Endothelial cell of umbilical vein (primary cell): ENCODE data around the gene USP37. TPM values are rescaled to one million over a fixed set of nuclear protein-coding genes. Genes with fewer than 3 reads are reported as not detected.

Experiments used
- BruUV-seq: library from RNA; stranded (reverse); fragments of 400-500 nt; replicated peaks from 2 replicates; lab custom pipeline; 2021; lab: Mats Ljungman, UMichigan
- CTCF ChIA-PET: fragments of 300-600, 350-600 bp; sonication (Branson Sonifier 250); formaldehyde crosslinking; loops from one replicate; lab custom pipeline; 2021; ENCODE audit warnings: antibody characterized with exemption, inconsistent platforms; lab: Charles Lee
- POLR2A ChIA-PET: fragments of 300-600, 350-600 bp; sonication (Branson Sonifier 250); formaldehyde crosslinking; loops from one replicate; lab custom pipeline; 2021; ENCODE audit warnings: antibody characterized with exemption, inconsistent platforms; lab: Charles Lee
- DNase-seq: peaks from one replicate; pipeline ENCODE4 v3.0.0-alpha.2; 2011; ENCODE audit warnings: low read depth, low spot score
- FAIRE-seq: peaks from 2 replicates; lab custom pipeline; 2011; peaks lifted over from hg19 to GRCh38; lab: Jason Lieb, UNC
- H2AFZ ChIP-seq: 2 replicates; pipeline ENCODE4 v1.6.0; 2012; ENCODE audit warnings: low read depth, low read length, control low read depth, inconsistent platforms
- H3K27ac ChIP-seq: 2 replicates; pipeline ENCODE4 v1.5.1; 2011; ENCODE audit warnings: low read depth, mild to moderate bottlenecking, control low read depth, low read length, moderate library complexity; ENCODE audit not compliant: insufficient read depth
- H3K27me3 ChIP-seq, 2 experiments: 2 replicates each; pipeline versions ENCODE4 v1.6.0 to v1.6.1; 2011; ENCODE audit warnings: low read length in 2 of 2, mixed read lengths in 1 of 2; ENCODE audit not compliant: control insufficient read depth in 2 of 2, insufficient read depth in 2 of 2
- H3K36me3 ChIP-seq, 2 experiments: 2 replicates in 1 of 2; 3 replicates in 1 of 2; pipeline ENCODE4 v1.5.1; 2011; ENCODE audit warnings: low read length in 2 of 2, mild to moderate bottlenecking in 1 of 2, moderate library complexity in 1 of 2; ENCODE audit not compliant: control insufficient read depth in 2 of 2, insufficient read depth in 2 of 2; ENCODE audit errors: extremely low read depth in 1 of 2
- H3K4me1 ChIP-seq: 3 replicates; pipeline ENCODE4 v1.5.1; 2011; ENCODE audit warnings: mild to moderate bottlenecking, low read length; ENCODE audit not compliant: control insufficient read depth, insufficient read depth; ENCODE audit errors: extremely low read depth
- H3K4me2 ChIP-seq: 2 replicates; pipeline ENCODE4 v1.6.1; 2011; ENCODE audit warnings: low read length, control low read depth, mixed read lengths; ENCODE audit not compliant: insufficient read depth
- H3K4me3 ChIP-seq, 3 experiments: fragments of 200-600 bp in 1 of 3; sonication (generic), shearing (Covaris generic) in 1 of 3; replicated peaks in 1 of 3; 2 replicates each; pipeline ENCODE4 v1.5.1; 2011 to 2016; ENCODE audit warnings: control low read depth in 3 of 3, low read length in 3 of 3, mild to moderate bottlenecking in 2 of 3, inconsistent platforms in 1 of 3, low read depth in 1 of 3, moderate library complexity in 1 of 3; ENCODE audit not compliant: insufficient read depth in 1 of 3
- H3K79me2 ChIP-seq: 2 replicates; pipeline ENCODE4 v1.6.0; 2012; ENCODE audit warnings: low read length, inconsistent platforms; ENCODE audit not compliant: control insufficient read depth, insufficient read depth
- H3K9ac ChIP-seq: replicated peaks from 2 replicates; pipeline ENCODE3; 2011; ENCODE audit warnings: low read length, control low read depth; ENCODE audit not compliant: insufficient read depth; ENCODE audit errors: extremely low read depth
- H3K9me1 ChIP-seq: replicated peaks from 3 replicates; pipeline ENCODE4 v1.6.0; 2011; ENCODE audit warnings: mild to moderate bottlenecking, low read length; ENCODE audit not compliant: control insufficient read depth, insufficient read depth; ENCODE audit errors: extremely low read depth
- H3K9me3 ChIP-seq: replicated peaks from 2 replicates; pipeline ENCODE4 v1.5.1; 2012; ENCODE audit warnings: low read length, inconsistent platforms; ENCODE audit not compliant: control insufficient read depth, insufficient read depth
- H4K20me1 ChIP-seq: replicated peaks from 2 replicates; pipeline ENCODE3; 2011; ENCODE audit warnings: mild to moderate bottlenecking, low read length; ENCODE audit not compliant: control insufficient read depth, insufficient read depth; ENCODE audit errors: extremely low read depth
- EZH2 ChIP-seq: IDR thresholded peaks from 2 replicates; pipeline ENCODE4 v1.6.1; 2012; ENCODE audit warnings: borderline replicate concordance, low read depth, mild to moderate bottlenecking, moderate library complexity, low read length, inconsistent platforms; ENCODE audit not compliant: severe bottlenecking
- FOS ChIP-seq: IDR thresholded peaks from 2 replicates; pipeline ENCODE4 v1.6.1; 2011; ENCODE audit warnings: mild to moderate bottlenecking, low read length, moderate library complexity, borderline replicate concordance; ENCODE audit not compliant: insufficient read depth
- GATA2 ChIP-seq: IDR thresholded peaks from 2 replicates; pipeline ENCODE4 v1.7.0; 2011; ENCODE audit warnings: low read depth, mild to moderate bottlenecking, moderate library complexity, mixed read lengths, low read length; ENCODE audit not compliant: insufficient read length, insufficient read depth
- JUN ChIP-seq: IDR thresholded peaks from 2 replicates; pipeline ENCODE4 v1.6.1; 2011; ENCODE audit warnings: borderline replicate concordance, low read depth; ENCODE audit not compliant: insufficient read length, insufficient read depth
- MYC ChIP-seq: IDR thresholded peaks from one replicate; pipeline ENCODE4 v1.6.1; 2011; ENCODE audit warnings: mild to moderate bottlenecking, low read depth, low read length
- POLR2A ChIP-seq: IDR thresholded peaks from 2 replicates; pipeline ENCODE4 v1.6.1; 2012; ENCODE audit warnings: low read depth, mild to moderate bottlenecking, control low read depth, low read length
- POLR2AphosphoS5 ChIP-seq: IDR thresholded peaks from 2 replicates; pipeline ENCODE4 v1.6.1; 2012; ENCODE audit warnings: low read depth, mild to moderate bottlenecking, control low read depth, low read length, moderate library complexity; ENCODE audit not compliant: insufficient read depth
- dilution Hi-C: fragments of 300-500 bp; cut with MboI; formaldehyde crosslinking; loops from one replicate; pipeline ENCODE4 v1.15.0; 2019; ENCODE audit warnings: low sequenced_read_pairs; ENCODE audit not compliant: extremely low pct_ligation_motif_present
- intact Hi-C: fragments of 100-400 bp; cut with micrococcal nuclease; formaldehyde crosslinking; loops from one replicate; pipeline ENCODE4 v1.10.0; 2022
- polyA plus RNA-seq, 4 experiments: library from polyadenylated mRNA; depleted of rRNA in 3 of 4; stranded (reverse) in 3 of 4; unstranded in 1 of 4; fragments of >200 nt; gene quantifications; 2 replicates each; pipeline versions ENCODE4 v1.2.1 to v1.2.3, GENCODE V29; 2011 to 2012; ENCODE audit warnings: missing spikeins in 1 of 4
- total RNA-seq: library from RNA; stranded (reverse); gene quantifications from 2 replicates; pipeline ENCODE4 v1.2.3, GENCODE V29; 2021
- TF ChIP-seq, protein P1 (sequence below), 2 donors: IDR thresholded peaks; 1 replicate in 1 of 2; 2 replicates in 1 of 2; pipeline ENCODE4 v1.5.1; 2011; ENCODE audit warnings: low read length in 2 of 2, mild to moderate bottlenecking in 2 of 2, moderate library complexity in 2 of 2, control low read depth in 1 of 2, inconsistent platforms in 1 of 2, low read depth in 1 of 2; ENCODE audit not compliant: insufficient read depth in 1 of 2; ENCODE audit errors: extremely low read depth in 1 of 2
- TF ChIP-seq, protein P2 (sequence below): IDR thresholded peaks from 2 replicates; pipeline ENCODE4 v1.6.1; 2011; ENCODE audit not compliant: insufficient read depth, insufficient read length

Gene USP37
- total and polyA plus RNA-seq, 2 donors (not counting 3 experiments of a cell fraction or from before 2014, with no cell fraction given), result 1.9 to 14.4 TPM

DNA sequence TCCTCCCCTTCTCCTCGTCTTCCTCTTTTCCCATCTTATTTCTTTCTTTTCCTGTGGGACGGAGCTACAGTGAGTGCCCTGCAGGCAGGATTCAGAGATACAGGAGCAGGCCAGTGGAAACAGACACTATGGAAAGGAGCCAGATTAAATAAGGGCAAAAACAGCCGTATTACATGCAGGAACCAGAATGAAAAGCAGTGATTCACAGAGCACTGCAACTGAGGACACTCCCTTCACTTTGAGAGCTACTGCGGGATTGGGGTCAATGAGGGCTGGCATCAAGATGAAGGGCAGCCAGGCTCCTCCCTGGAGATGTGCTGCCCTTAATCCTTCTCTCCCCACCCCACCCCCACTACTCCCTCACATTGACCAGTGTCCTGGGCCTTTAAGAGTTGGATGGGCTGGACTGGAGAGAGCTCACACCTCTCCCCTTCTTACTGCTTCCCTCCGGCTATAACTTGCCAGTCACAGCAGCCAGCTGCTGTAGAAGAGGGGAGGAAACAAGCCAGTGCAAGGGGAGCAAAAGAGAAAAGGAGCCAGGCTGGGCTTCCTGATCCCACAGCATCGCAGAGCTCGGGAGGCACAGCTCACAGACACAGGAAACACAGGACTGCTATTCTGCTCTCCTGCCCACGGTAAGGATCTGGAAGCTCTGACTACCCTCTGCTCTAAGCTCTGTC, 39.4 kb upstream of the USP37 start, which contains the start of gene PLCD4:
Gene PLCD4, plus strand, starts transcription at position 464 of the 680 bp plus-strand sequence. CDS start 7,841 bp downstream, outside the sequence.
- dilution Hi-C loops, result no loop called here
- peak; percentile 60 for FAIRE-seq
- H3K9me1 ChIP-seq, result no peaks in the 10 kb centered on the region
- ChIA-PET POLR2A (interaction anchor here (0.6 to 1.3 kb wide), 4 partner anchors 19 to 52 kb away, joined by 3 to 5 read pairs (median 4); partner anchors contain the start of genes BCS1L and ZNF142), CTCF (interaction anchor here (0.7 to 3.2 kb wide), 14 partner anchors 9 to 240 kb away, joined by 3 to 21 read pairs (median 5); partner anchors contain the start of genes BCS1L, TTLL4 and ZNF142)
- peak; percentile 79 for DNase-seq
- H3K4me3 ChIP-seq, result no peak within 1 kb of the TSS
- H3K27ac ChIP-seq, result no peak within 1 kb of the TSS
- H3K27me3 ChIP-seq, result peaks cover 0 to 2% of the 10 kb centered on the region in 2 experiments
- H3K9ac ChIP-seq, result no peak within 1 kb of the TSS
- BruUV-seq, result no TSS peak
- no peaks in the 10 kb centered on the region for H3K9me3 ChIP-seq
- intact Hi-C loops, result no loop called here
- H3K4me2 ChIP-seq, result peak within 1 kb of the TSS; percentile 41
- peak within 1 kb of the TSS; percentile 88 for H2AFZ ChIP-seq
- H4K20me1 ChIP-seq, result no peaks in the 10 kb centered on the region
- H3K79me2 ChIP-seq, result no peaks in the 10 kb centered on the region
- peaks cover 10% of the 10 kb centered on the region for H3K4me1 ChIP-seq
- TF ChIP-seq POLR2AphosphoS5 (peak; percentile 28), POLR2A (peak; percentile 41), MYC (no peak), JUN (no peak)
- no peaks in the 10 kb centered on the region for H3K36me3 ChIP-seq

DNA sequence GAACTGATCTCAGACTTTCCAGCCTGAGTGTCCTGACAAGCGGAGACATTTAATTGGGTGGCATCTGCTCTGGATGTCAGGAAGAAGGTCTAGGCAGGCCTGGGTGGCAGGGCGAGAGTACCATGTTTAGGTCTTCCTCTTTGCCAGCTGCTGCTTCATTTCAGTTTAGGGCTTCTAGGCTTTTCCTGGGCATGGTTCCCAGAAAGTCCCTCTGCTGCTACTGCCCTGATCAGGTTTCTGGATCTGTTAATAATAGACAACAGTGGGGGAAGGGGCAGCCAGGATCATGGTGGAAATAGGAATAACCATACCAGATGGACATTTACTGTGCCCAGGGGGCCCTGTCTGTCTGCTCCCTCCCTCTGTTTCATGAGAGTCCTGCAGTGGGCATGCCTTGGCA, 37.3 kb upstream of the USP37 start:
- dilution Hi-C loops, result no loop called here
- POLR2A ChIA-PET, result no interaction called here
- no TSS peak for BruUV-seq
- no peaks in the 10 kb centered on the region for H3K9me3 ChIP-seq
- no peaks in the 10 kb centered on the region for H3K36me3 ChIP-seq
- peaks cover 10% of the 10 kb centered on the region for H3K4me1 ChIP-seq
- H3K27ac ChIP-seq, result no peak overlapping the region
- H2AFZ ChIP-seq, result no peak overlapping the region
- no peaks in the 10 kb centered on the region for H3K79me2 ChIP-seq
- intact Hi-C loops, result no loop called here
- CTCF ChIA-PET, result no interaction called here
- H4K20me1 ChIP-seq, result no peaks in the 10 kb centered on the region
- no peaks in the 10 kb centered on the region for H3K27me3 ChIP-seq
- FAIRE-seq, result no peak
- DNase-seq, result peak; percentile 26
- no peak overlapping the region for H3K4me3 ChIP-seq
- no peaks in the 10 kb centered on the region for H3K9me1 ChIP-seq
- no peak overlapping the region for H3K4me2 ChIP-seq
- TF ChIP-seq, protein P1, sequence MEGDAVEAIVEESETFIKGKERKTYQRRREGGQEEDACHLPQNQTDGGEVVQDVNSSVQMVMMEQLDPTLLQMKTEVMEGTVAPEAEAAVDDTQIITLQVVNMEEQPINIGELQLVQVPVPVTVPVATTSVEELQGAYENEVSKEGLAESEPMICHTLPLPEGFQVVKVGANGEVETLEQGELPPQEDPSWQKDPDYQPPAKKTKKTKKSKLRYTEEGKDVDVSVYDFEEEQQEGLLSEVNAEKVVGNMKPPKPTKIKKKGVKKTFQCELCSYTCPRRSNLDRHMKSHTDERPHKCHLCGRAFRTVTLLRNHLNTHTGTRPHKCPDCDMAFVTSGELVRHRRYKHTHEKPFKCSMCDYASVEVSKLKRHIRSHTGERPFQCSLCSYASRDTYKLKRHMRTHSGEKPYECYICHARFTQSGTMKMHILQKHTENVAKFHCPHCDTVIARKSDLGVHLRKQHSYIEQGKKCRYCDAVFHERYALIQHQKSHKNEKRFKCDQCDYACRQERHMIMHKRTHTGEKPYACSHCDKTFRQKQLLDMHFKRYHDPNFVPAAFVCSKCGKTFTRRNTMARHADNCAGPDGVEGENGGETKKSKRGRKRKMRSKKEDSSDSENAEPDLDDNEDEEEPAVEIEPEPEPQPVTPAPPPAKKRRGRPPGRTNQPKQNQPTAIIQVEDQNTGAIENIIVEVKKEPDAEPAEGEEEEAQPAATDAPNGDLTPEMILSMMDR (IDR thresholded peaks at IDR 0.05; ENCODE audit: extremely low read depth in 1 of 2, insufficient read depth in 1 of 2, low read depth in 1 of 2, low read length in 2 of 2), result no peak
- TF ChIP-seq FOS, result no peak
- TF ChIP-seq GATA2, result no peak
- TF ChIP-seq MYC, result no peak
- TF ChIP-seq POLR2AphosphoS5, result no peak
- TF ChIP-seq JUN, result no peak
- no peak for TF ChIP-seq EZH2
- TF ChIP-seq POLR2A, result no peak
- TF ChIP-seq, protein P2, sequence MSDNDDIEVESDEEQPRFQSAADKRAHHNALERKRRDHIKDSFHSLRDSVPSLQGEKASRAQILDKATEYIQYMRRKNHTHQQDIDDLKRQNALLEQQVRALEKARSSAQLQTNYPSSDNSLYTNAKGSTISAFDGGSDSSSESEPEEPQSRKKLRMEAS, result no peak
- no peak overlapping the region for H3K9ac ChIP-seq
